ENCODE data around the gene PDZD2.
"Not testable (repeated sequence)": the region's sequence is repeated elsewhere in the genome, so short reads cannot be mapped to it uniquely, and the experiment has no call there.

PDZD2 gene

GRCh38 chr5:32072054-32072453 is 433.1 kb downstream of the PDZD2 start:
- Histone ChIP-seq H3K36me3 (ENCODE audit: insufficient read depth, insufficient read length, low read length) (no peaks in the 10 kb centered on the region), H3K9me3 (ENCODE audit: insufficient read depth, low read length) (0 out of 2 replicates have a peak, but pooled peaks cover 6% of the 10 kb centered on the region), H3K9ac (ENCODE audit: insufficient read length, low read depth) (no peak overlapping the region)

GRCh38 chr5:32074401-32074800 is 435.5 kb downstream of the PDZD2 start:
- Histone ChIP-seq H3K4me3 (ENCODE audit: insufficient read length, low read depth) (no peak overlapping the region), H3K27me3 (ENCODE audit: insufficient read depth, insufficient read length) (no peaks in the 10 kb centered on the region), H3K36me3 (ENCODE audit: insufficient read depth, insufficient read length, low read length) (no peaks in the 10 kb centered on the region), H3K9ac (ENCODE audit: insufficient read length, low read depth) (no peak overlapping the region), H3K9me3 (ENCODE audit: insufficient read depth, low read length) (0 out of 2 replicates have a peak, but pooled peaks cover 6% of the 10 kb centered on the region), H3K4me1 (ENCODE audit: insufficient read depth, insufficient read length) (no peaks in the 10 kb centered on the region)
- TF ChIP-seq SUZ12 (IDR thresholded peaks at IDR 0.05; ENCODE audit: extremely low read depth, insufficient read depth, insufficient read length) (no peak), ZNF274 (IDR thresholded peaks at IDR 0.05; ENCODE audit: low read depth, low read length) (no peak), YY1 (IDR thresholded peaks at IDR 0.05; ENCODE audit: insufficient read depth, insufficient read length) (no peak)
- no peak for DNase-seq (ENCODE audit: low read depth, low spot score)

More at GRCh38 chr5:32072054-32072453, 433.1 kb downstream of the PDZD2 start:
- Histone ChIP-seq H3K27me3 (ENCODE audit: insufficient read depth, insufficient read length) (no peaks in the 10 kb centered on the region), H3K4me1 (ENCODE audit: insufficient read depth, insufficient read length) (no peaks in the 10 kb centered on the region), H3K4me3 (ENCODE audit: insufficient read length, low read depth) (no peak overlapping the region)
- no peak for DNase-seq (ENCODE audit: low read depth, low spot score)
- no peak for TF ChIP-seq YY1 (IDR thresholded peaks at IDR 0.05; ENCODE audit: insufficient read depth, insufficient read length)
- TF ChIP-seq SUZ12 (IDR thresholded peaks at IDR 0.05; ENCODE audit: extremely low read depth, insufficient read depth, insufficient read length) = no peak
- TF ChIP-seq ZNF274 (IDR thresholded peaks at IDR 0.05; ENCODE audit: low read depth, low read length) = no peak

GRCh38 chr5:32076699-32077695 is 438.1 kb downstream of the PDZD2 start:
- H3K4me3 ChIP-seq (ENCODE audit: insufficient read length, low read depth) = no peak overlapping the region

GRCh38 chr5:32078855-32079254 is 439.9 kb downstream of the PDZD2 start:
- H3K4me1 ChIP-seq (ENCODE audit: insufficient read depth, insufficient read length); H3K27me3 ChIP-seq (ENCODE audit: insufficient read depth, insufficient read length); H3K9me3 ChIP-seq (ENCODE audit: insufficient read depth, low read length); H3K36me3 ChIP-seq (ENCODE audit: insufficient read depth, insufficient read length, low read length); DNase-seq (ENCODE audit: low read depth, low spot score); H3K9ac ChIP-seq (ENCODE audit: insufficient read length, low read depth); H3K4me3 ChIP-seq (ENCODE audit: insufficient read length, low read depth): not testable (repeated sequence)

More at GRCh38 chr5:32076699-32077695, 438.1 kb downstream of the PDZD2 start:
- Histone ChIP-seq H3K27me3 (ENCODE audit: insufficient read depth, insufficient read length) (no peaks in the 10 kb centered on the region), H3K9me3 (ENCODE audit: insufficient read depth, low read length) (0 out of 2 replicates have a peak, but pooled peaks cover 6% of the 10 kb centered on the region), H3K9ac (ENCODE audit: insufficient read length, low read depth) (no peak overlapping the region), H3K36me3 (ENCODE audit: insufficient read depth, insufficient read length, low read length) (no peaks in the 10 kb centered on the region), H3K4me1 (ENCODE audit: insufficient read depth, insufficient read length) (no peaks in the 10 kb centered on the region)
- no peak for DNase-seq (ENCODE audit: low read depth, low spot score)
- TF ChIP-seq YY1 (IDR thresholded peaks at IDR 0.05; ENCODE audit: insufficient read depth, insufficient read length) (no peak), ZNF274 (IDR thresholded peaks at IDR 0.05; ENCODE audit: low read depth, low read length) (no peak), SUZ12 (IDR thresholded peaks at IDR 0.05; ENCODE audit: extremely low read depth, insufficient read depth, insufficient read length) (no peak)

GRCh38 chr5:32080565-32080964 is 441.6 kb downstream of the PDZD2 start:
- H3K4me1 ChIP-seq (ENCODE audit: insufficient read depth, insufficient read length); H3K27me3 ChIP-seq (ENCODE audit: insufficient read depth, insufficient read length); H3K9ac ChIP-seq (ENCODE audit: insufficient read length, low read depth); H3K9me3 ChIP-seq (ENCODE audit: insufficient read depth, low read length); H3K36me3 ChIP-seq (ENCODE audit: insufficient read depth, insufficient read length, low read length); DNase-seq (ENCODE audit: low read depth, low spot score); H3K4me3 ChIP-seq (ENCODE audit: insufficient read length, low read depth): not testable (repeated sequence)

- no peak overlapping the region for H3K4me3 ChIP-seq (ENCODE audit: insufficient read length, low read depth)
- H3K36me3 ChIP-seq (ENCODE audit: insufficient read depth, insufficient read length, low read length) = no peaks in the 10 kb centered on the region
- DNase-seq (ENCODE audit: low read depth, low spot score) = no peak
- no peak for TF ChIP-seq ZNF274 (IDR thresholded peaks at IDR 0.05; ENCODE audit: low read depth, low read length)
- no peak for TF ChIP-seq YY1 (IDR thresholded peaks at IDR 0.05; ENCODE audit: insufficient read depth, insufficient read length)
- TF ChIP-seq SUZ12 (IDR thresholded peaks at IDR 0.05; ENCODE audit: extremely low read depth, insufficient read depth, insufficient read length) = no peak
- H3K4me1 ChIP-seq (ENCODE audit: insufficient read depth, insufficient read length) = no peaks in the 10 kb centered on the region
- no peak overlapping the region for H3K9ac ChIP-seq (ENCODE audit: insufficient read length, low read depth)
- H3K27me3 ChIP-seq (ENCODE audit: insufficient read depth, insufficient read length) = no peaks in the 10 kb centered on the region
- H3K9me3 ChIP-seq (ENCODE audit: insufficient read depth, low read length) = no peaks in the 10 kb centered on the region
Measured at GRCh38 chr5:32082701-32083100, 443.8 kb downstream of the PDZD2 start.

- no peak for TF ChIP-seq YY1 (IDR thresholded peaks at IDR 0.05; ENCODE audit: insufficient read depth, insufficient read length)
- no peak for TF ChIP-seq ZNF274 (IDR thresholded peaks at IDR 0.05; ENCODE audit: low read depth, low read length)
- TF ChIP-seq SUZ12 (IDR thresholded peaks at IDR 0.05; ENCODE audit: extremely low read depth, insufficient read depth, insufficient read length) = no peak
- no peaks in the 10 kb centered on the region for H3K9me3 ChIP-seq (ENCODE audit: insufficient read depth, low read length)
- no peak for DNase-seq (ENCODE audit: low read depth, low spot score)
- no peak overlapping the region for H3K9ac ChIP-seq (ENCODE audit: insufficient read length, low read depth)
- H3K27me3 ChIP-seq (ENCODE audit: insufficient read depth, insufficient read length) = no peaks in the 10 kb centered on the region
- H3K4me3 ChIP-seq (ENCODE audit: insufficient read length, low read depth) = no peak overlapping the region
- H3K4me1 ChIP-seq (ENCODE audit: insufficient read depth, insufficient read length) = no peaks in the 10 kb centered on the region
- H3K36me3 ChIP-seq (ENCODE audit: insufficient read depth, insufficient read length, low read length) = peaks cover 4% of the 10 kb centered on the region
Measured at GRCh38 chr5:32083981-32084430, 445.1 kb downstream of the PDZD2 start.

All from NT2/D1 (cell line).